ENCODE data around the gene BAZ1B.
"Not testable (repeated sequence)": the region's sequence is repeated elsewhere in the genome, so short reads cannot be mapped to it uniquely, and the experiment has no call there.

The BAZ1B gene

GRCh38 chr7:73443548-73444255 lies 78.4 kb downstream of the BAZ1B start:
- DNase-seq: no peak

GRCh38 chr7:73442903-73443500 lies 79.1 kb downstream of the BAZ1B start:
- no peak for DNase-seq

DNA sequence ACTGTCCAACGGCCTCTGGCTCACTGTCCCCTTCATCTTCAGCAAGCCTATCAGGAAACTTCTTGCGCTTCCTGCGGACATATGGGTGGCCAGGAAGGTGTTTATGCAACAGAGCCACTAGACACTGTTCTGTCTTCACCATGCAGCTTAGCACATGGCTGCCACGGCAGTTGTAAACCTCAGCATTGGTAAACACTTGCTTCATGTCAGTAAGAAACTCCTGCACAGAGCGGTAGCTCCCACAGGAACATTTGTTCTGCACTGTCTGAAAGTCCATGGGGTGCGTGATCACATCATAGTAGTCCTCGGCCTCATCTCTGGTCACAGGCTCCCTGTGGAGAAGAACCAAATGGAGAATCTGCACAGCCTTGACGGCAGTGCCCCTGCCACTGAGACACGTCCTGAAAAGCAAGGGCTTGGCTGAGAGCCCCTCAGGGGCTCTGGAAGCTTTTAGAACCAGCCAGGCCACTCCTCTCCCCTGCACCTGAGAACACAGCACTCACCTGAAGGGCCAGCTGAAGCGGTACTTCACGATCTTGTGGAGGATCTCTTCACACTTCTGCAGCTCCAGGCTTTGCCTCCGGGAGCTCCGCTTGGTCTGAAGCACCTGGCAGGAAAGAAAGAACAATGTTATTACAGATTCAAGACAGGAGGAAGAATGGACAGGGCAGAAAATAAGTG lies 79.7 kb downstream of the BAZ1B start:
- DNase-seq: no peak

DNA sequence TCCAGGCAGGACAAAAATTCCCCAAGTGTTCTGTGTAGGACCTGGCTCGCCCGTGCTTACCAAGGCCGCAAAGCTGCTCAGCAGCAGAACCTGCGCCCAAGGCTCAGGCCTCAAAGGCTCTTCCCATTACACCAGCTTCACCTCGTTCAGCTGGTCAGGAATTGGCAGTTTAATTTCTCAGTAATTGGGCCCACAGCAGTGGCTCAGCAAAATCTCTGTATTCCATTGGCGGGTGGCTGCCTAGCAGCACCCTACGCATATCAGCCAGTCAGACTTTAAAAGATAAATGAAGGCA lies 82.7 kb downstream of the BAZ1B start:
- no peak for DNase-seq

GRCh38 chr7:73438547-73439409 lies 83.3 kb downstream of the BAZ1B start:
- DNase-seq: no peak

DNA sequence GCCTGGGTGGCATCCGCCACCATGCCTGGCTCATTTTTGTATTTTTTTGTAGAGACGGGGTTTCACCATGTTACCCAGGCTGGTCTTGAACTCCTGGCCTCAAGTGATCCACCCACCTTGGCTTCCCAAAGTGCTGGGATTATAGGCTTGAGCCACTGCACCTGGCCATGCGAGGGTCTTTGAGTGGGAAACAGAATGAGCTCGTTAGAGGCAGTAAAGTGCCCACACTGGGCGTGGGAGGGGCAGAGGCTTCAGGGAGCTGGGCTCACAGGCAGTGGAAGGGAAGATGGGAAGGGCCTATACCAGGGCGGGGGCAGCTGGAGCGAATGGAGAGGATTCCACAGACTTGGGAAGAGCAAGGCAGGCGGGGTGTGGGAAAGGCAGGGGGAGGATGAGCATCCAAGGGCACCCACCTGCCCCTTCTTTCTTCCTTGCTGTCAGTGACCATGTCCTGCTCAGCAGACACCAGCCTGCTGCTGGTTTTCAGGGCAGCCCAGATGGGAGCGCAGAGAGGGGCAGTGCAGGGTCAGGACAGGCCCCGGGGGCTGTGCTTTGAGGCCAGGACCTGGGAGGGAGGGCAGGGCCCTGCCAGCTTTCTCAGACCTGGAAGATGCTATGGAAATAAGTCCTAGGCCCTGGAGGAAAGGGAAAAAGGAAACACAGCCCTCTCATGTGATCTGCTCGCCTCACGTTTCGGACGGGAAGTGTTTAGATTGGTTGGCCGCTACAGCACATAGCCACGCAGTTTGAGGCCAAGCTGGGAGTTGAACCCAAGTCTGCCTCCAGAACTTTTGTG lies 84.3 kb downstream of the BAZ1B start:
- no peak for DNase-seq

DNA sequence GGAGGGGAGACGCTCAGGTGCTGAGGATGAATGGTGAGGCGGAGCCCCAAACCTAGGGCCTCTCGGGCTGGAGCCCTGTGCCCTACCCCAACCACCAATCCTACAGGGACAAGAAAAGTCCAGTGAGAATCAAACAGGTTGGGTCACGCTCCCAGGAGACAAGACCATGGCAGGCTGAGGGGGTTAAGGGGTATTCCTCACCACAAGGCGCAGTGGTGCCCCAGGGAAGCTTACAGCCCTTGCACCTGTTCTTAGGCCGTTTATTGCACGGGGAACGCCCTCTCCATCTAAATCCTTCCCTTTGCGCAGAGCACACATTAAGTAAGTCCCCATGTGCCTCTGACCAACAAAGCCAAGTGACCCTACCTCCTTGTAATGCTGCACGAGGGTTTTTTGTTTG lies 85.0 kb downstream of the BAZ1B start:
- DNase-seq: no peak

- DNase-seq: no peak
Observed at GRCh38 chr7:73436031-73436929, 85.8 kb downstream of the BAZ1B start.

- no peak for DNase-seq
Observed at GRCh38 chr7:73435471-73436009, 86.6 kb downstream of the BAZ1B start.

DNA sequence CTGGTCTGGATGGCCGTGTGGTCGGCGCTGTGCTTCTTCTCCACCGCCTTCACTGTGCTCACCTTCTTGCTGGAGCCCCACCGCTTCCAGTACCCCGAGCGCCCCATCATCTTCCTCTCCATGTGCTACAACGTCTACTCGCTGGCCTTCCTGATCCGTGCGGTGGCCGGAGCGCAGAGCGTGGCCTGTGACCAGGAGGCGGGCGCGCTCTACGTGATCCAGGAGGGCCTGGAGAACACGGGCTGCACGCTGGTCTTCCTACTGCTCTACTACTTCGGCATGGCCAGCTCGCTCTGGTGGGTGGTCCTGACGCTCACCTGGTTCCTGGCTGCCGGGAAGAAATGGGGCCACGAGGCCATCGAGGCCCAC lies 87.4 kb downstream of the BAZ1B start:
- no peak for DNase-seq

DNA sequence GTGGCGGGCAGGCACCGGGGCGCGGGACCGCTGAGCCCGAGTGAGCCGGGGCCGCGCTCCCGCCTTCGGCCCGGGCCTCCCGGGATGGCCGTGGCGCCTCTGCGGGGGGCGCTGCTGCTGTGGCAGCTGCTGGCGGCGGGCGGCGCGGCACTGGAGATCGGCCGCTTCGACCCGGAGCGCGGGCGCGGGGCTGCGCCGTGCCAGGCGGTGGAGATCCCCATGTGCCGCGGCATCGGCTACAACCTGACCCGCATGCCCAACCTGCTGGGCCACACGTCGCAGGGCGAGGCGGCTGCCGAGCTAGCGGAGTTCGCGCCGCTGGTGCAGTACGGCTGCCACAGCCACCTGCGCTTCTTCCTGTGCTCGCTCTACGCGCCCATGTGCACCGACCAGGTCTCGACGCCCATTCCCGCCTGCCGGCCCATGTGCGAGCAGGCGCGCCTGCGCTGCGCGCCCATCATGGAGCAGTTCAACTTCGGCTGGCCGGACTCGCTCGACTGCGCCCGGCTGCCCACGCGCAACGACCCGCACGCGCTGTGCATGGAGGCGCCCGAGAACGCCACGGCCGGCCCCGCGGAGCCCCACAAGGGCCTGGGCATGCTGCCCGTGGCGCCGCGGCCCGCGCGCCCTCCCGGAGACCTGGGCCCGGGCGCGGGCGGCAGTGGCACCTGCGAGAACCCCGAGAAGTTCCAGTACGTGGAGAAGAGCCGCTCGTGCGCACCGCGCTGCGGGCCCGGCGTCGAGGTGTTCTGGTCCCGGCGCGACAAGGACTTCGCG lies 88.0 kb downstream of the BAZ1B start:
- DNase-seq: no peak

DNA sequence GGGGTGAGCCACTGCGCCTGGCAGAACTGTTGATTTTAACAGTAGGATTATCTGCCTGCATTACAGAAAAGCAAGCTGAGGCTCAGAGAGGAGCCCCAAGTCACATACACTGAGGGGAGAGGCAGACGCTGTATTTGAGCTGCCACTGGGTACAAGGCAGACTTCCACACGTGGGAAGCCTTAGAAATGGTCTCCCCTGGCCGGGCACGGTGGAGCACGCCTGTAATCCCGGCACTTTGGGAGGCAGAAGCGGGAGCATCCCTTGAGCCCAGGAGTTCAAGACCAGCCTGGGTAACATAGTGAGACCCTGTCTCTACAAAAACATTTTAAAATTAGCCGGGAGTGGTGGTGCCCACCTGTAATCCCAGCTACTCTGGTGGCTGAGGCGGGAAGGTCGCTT lies 89.4 kb downstream of the BAZ1B start:
- DNase-seq: no peak

DNA sequence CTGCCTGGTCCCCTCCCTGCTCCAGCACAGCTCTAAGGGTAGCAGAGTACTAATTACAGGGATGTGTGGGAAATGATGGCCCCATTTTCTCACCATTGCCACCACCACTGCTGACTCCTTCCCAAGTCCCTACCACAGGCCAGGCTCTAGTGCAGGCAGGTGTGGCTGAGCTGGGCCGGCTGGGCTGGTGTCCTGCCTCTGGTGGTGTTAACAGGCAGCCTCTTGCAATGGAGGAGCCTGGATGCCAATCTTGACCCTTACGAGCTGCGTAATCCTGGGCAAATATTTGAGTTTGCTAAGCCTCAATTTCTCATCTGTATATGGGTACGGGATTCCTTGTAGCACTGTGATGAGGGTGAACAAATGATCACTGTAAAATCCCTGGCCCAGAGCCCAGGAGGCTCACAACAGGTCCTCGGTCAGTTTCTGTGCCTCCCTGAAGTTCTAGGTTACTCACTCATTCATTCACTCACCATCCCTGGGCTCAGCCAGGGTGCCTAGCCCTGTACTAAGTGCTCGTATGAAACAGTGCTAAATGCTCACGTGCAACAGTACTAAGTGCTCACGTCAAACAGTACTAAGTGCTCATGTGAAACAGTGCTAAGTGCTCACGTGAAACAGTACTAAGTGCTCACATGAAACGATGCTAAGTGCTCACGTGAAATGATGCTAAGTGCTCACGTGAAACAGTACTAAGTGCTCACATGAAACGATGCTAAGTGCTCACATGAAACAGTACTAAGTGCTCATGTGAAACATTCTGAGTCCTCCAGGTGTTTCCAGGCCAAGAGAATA lies 90.9 kb downstream of the BAZ1B start:
- no peak for DNase-seq

DNA sequence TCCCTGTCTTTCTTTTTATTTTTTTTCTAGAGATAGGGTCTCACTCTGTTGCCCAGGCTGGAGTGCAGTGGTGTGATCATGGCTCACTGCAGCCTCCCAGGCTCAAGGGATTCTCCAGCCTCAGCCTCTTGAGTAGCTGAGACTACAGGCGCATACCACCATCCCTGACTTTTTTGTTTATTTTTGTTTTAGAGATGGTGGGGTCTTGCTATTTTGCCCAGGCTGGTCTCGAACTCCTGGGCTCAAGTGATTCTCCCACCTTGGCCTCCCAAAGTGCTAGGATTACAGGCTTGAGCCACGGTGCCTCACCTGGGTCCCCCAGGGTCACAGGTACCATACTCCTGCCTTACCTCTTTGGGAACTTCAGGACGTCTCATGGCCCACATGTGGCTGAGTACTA lies 91.6 kb downstream of the BAZ1B start:
- DNase-seq: not testable (repeated sequence)

GRCh38 chr7:73429622-73430505 lies 92.2 kb downstream of the BAZ1B start:
- no peak for DNase-seq

DNA sequence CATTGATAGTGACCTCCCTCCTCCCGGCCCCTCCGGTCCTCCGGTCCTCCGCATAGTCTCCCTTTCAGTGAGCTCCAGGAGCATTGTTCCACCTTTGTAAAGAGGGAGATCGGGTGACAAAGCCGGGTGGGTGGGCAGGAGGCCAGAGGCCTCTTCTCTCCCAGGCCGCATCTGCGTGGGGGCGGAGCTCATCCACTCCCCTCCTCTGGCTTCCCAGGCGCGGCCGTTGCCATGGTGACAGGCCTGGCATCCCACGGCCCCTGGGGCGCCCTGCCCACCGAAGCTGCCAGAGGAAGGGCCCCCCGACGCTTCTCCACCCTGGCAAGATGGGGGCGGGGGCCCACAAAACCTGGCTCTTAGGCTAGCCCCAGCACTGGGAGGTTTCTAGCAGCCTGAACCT lies 92.9 kb downstream of the BAZ1B start:
- peak in 1 of 2 experiments; percentile 41 for DNase-seq

DNA sequence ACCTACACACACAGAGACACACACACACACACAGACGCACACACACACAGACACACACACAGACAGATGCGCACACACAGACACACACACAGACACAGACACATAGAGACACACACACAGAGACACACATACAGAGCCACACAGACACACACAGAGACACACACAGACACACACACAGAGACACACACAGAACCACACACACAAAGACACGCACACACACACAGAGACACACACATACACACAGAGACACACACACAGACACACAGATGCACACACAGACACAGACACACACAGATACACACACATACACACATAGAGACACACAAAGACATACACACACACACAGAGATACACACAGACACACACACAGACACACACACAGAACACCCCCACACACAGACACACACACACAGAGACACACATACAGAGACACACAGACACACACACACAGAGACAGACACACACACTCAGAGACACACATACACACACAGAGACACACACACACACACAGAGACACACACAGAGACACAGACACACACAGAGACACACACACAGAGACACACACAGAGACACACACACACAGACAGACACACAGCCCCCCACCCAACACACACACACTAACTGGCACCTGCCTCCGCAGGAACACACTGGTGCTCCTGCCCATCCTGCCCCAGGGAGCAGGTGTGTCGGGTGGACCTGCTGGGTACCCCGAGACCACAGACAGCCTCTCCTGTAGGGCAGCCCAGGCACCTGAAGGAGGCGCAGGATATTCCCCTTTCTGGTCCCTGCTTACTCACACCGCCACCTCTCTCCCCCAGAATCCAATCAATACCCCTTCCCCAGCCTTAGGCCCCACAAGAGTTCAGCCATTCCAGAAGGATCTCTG lies 93.9 kb downstream of the BAZ1B start:
- no peak for DNase-seq

DNA sequence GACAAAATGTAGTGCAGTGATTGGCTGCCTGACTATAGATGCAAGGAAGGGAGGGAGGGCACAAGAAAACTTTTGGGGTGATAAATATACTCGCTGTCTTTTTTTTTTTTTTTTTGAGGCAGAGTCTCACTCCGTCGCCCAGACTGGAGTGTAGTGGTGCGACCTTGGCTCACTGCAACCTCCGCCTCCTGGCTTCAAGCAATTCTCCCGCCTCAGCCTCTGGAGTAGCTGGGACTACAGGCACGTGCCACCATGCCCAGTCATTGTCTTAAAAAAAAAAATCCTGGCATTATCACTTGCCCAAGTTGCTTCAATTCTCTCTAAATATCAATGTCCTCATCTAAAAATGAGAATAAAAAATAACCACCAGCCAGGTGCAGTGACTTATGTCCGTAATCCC lies 96.1 kb downstream of the BAZ1B start:
- DNase-seq: no peak
